ENCODE measurements around the gene C11orf86. TPM values are rescaled to one million over a fixed set of nuclear protein-coding genes. Genes with fewer than 3 reads are reported as not detected.

Gene C11orf86
- total RNA-seq, 4 donors from 2014 or later = not detected

GRCh38 chr11:66967670-66968425, 7.3 kb upstream of the C11orf86 start:
- Histone ChIP-seq H3K27me3 (no peaks in the 10 kb centered on the region), H3K4me1 (peaks cover 0 to 12% of the 10 kb centered on the region in 2 donors), H3K9me3 (no peaks in the 10 kb centered on the region), H3K4me3 (replicated peaks in 1 of 3) (no peak overlapping the region), H3K36me3 (no peaks in the 10 kb centered on the region), H3K27ac (peak overlapping the region in 1 of 3 donors; percentile 28)
- intact Hi-C loops (cut with DNase I) = no loop called here
- WGBS, 2 donors = 71 to 85% methylated on average over 5 of the region's 5 CpGs
- DNase-seq = no peak
- TF ChIP-seq, protein P1, sequence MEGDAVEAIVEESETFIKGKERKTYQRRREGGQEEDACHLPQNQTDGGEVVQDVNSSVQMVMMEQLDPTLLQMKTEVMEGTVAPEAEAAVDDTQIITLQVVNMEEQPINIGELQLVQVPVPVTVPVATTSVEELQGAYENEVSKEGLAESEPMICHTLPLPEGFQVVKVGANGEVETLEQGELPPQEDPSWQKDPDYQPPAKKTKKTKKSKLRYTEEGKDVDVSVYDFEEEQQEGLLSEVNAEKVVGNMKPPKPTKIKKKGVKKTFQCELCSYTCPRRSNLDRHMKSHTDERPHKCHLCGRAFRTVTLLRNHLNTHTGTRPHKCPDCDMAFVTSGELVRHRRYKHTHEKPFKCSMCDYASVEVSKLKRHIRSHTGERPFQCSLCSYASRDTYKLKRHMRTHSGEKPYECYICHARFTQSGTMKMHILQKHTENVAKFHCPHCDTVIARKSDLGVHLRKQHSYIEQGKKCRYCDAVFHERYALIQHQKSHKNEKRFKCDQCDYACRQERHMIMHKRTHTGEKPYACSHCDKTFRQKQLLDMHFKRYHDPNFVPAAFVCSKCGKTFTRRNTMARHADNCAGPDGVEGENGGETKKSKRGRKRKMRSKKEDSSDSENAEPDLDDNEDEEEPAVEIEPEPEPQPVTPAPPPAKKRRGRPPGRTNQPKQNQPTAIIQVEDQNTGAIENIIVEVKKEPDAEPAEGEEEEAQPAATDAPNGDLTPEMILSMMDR (IDR thresholded peaks at IDR 0.05) = no peak
- TF ChIP-seq POLR2A (IDR thresholded peaks at IDR 0.05) = no peak

GRCh38 chr11:66969584-66970225, 5.4 kb upstream of the C11orf86 start:
- Histone ChIP-seq H3K4me3 (replicated peaks in 1 of 3) (no peak overlapping the region), H3K9me3 (no peaks in the 10 kb centered on the region), H3K36me3 (no peaks in the 10 kb centered on the region), H3K4me1 (peaks cover 0 to 12% of the 10 kb centered on the region in 2 donors), H3K27me3 (no peaks in the 10 kb centered on the region), H3K27ac (no peak overlapping the region)
- intact Hi-C loops (cut with DNase I) = no loop called here
- 79 to 92% methylated on average over 6 of the region's 6 CpGs for WGBS, 2 donors
- TF ChIP-seq POLR2A (IDR thresholded peaks at IDR 0.05) = no peak
- TF ChIP-seq, protein P1 (IDR thresholded peaks at IDR 0.05) = no peak
- no peak for DNase-seq

DNA sequence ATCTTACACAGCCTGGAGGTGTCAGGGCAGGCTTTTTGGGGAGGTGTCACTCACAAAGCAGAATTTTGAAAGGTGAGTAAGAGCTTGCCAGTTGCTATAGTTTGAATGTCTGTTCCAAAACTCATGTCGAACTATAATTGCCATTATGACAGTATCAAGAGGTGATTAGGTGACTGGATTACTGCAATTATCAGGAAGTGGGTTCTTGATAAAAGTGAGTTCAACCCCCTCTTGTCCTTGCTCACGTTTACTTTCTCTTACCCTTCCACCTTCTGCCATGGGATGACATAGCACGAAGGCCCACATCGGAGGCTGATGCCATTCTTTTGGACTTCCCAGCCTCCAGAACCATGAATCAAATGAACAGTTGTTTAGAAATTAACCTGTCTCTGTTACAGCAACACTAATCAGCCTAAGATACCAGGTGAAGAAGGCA, 4.7 kb upstream of the C11orf86 start:
- H3K4me1 ChIP-seq = peaks cover 0 to 12% of the 10 kb centered on the region in 2 donors
- intact Hi-C loops (cut with DNase I) = no loop called here
- no peak for DNase-seq
- H3K9me3 ChIP-seq = no peaks in the 10 kb centered on the region
- no peaks in the 10 kb centered on the region for H3K36me3 ChIP-seq
- TF ChIP-seq, protein P1 (IDR thresholded peaks at IDR 0.05) = no peak
- TF ChIP-seq POLR2A (IDR thresholded peaks at IDR 0.05) = no peak
- WGBS, 2 donors = 84 to 85% methylated on average over 4 of the region's 4 CpGs
- no peak overlapping the region for H3K27ac ChIP-seq
- no peaks in the 10 kb centered on the region for H3K27me3 ChIP-seq
- H3K4me3 ChIP-seq (replicated peaks in 1 of 3) = no peak overlapping the region

DNA sequence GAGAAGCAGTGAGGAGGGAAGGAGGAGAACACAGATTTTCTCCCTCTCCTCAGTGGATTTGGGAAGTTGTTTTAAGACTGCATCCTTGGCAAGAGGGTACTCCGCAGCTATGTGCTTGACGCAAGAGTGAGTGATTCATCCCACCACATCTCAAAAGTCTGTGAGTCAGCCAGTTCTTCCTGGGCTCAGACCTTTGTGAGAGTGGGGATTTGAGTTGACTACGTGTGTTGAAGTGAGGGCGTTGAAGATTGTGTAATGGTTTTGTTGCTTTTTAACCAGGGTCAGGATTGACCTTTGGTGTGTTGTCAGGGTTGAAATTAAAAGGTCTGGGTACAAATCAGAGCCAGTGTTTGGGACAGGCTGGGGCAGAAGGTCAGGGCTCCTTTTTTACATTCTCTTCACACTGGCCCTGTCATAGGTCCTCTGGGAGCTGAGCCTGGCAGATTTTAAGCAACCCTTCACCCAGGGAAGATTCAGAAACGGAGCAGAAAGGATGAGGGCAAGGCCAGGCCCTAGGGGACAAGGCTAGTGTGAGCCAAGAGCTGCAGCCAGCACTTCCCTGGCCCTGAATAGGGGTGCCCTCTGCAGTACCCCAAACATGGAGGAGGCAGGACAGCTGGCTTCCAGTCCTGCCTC, 4.2 kb upstream of the C11orf86 start:
- no peaks in the 10 kb centered on the region for H3K9me3 ChIP-seq
- H3K27ac ChIP-seq = peak overlapping the region in 1 of 3 donors; percentile 20
- no peaks in the 10 kb centered on the region for H3K27me3 ChIP-seq
- DNase-seq = no peak
- TF ChIP-seq, protein P1 (IDR thresholded peaks at IDR 0.05) = no peak
- no peak for TF ChIP-seq POLR2A (IDR thresholded peaks at IDR 0.05)
- peaks cover 0 to 12% of the 10 kb centered on the region in 2 donors for H3K4me1 ChIP-seq
- no peak overlapping the region for H3K4me3 ChIP-seq (replicated peaks in 1 of 3)
- WGBS, 2 donors = 48 to 61% methylated on average over 5 of the region's 5 CpGs
- intact Hi-C loops (cut with DNase I) = no loop called here
- H3K36me3 ChIP-seq = no peaks in the 10 kb centered on the region

Data from thyroid gland (tissue), 4 donors.